Measurements from ENCODE around the gene MRPL1.

MRPL1 gene

GRCh38 chr4:77821775-77822174 is 40.9 kb upstream of the MRPL1 start:
- H3K9ac ChIP-seq (ENCODE audit: low read depth, low read length), result no peak overlapping the region
- H3K9me3 ChIP-seq (ENCODE audit: control insufficient read depth, insufficient read depth, low read length), result no peaks in the 10 kb centered on the region
- H3K4me1 ChIP-seq (ENCODE audit: control insufficient read depth, insufficient read depth, low read length), result peaks cover 13% of the 10 kb centered on the region
- no peak overlapping the region for H3K27ac ChIP-seq (ENCODE audit: low read depth, low read length)
- H3K36me3 ChIP-seq (ENCODE audit: control insufficient read depth, insufficient read depth, low read length), result no peaks in the 10 kb centered on the region
- H3K4me3 ChIP-seq (ENCODE audit: low read depth, low read length), result no peak overlapping the region
- peaks cover 7% of the 10 kb centered on the region; the same call in 1 of the 2 replicates for H3K27me3 ChIP-seq (ENCODE audit: control insufficient read depth, insufficient read depth, low read length)

DNA sequence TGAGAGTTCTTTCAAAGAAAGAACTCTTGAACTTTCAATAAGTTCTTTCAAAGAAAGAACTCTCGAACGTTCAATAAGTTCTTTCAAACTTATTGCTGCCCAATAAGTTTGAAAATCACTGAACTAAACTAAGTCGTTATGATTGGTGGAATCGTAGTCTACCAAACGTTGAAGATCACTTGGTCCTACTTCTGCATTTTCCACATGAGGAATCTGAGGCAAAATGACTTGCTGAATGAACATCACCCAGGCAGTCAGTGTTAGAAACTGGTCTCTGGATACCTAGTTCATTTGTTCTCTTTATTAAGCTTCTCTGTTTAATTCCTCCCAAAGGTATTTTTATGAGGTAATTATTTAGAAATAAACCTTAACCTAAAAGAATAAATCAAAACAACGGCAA is 36.4 kb upstream of the MRPL1 start:
- H3K4me1 ChIP-seq (ENCODE audit: control insufficient read depth, insufficient read depth, low read length), result no peaks in the 10 kb centered on the region
- H3K4me3 ChIP-seq (ENCODE audit: low read depth, low read length), result no peak overlapping the region
- H3K36me3 ChIP-seq (ENCODE audit: control insufficient read depth, insufficient read depth, low read length), result no peaks in the 10 kb centered on the region
- 0 out of 2 replicates have a peak, but pooled peaks cover 2% of the 10 kb centered on the region for H3K27me3 ChIP-seq (ENCODE audit: control insufficient read depth, insufficient read depth, low read length)
- no peaks in the 10 kb centered on the region for H3K9me3 ChIP-seq (ENCODE audit: control insufficient read depth, insufficient read depth, low read length)
- no peak overlapping the region for H3K9ac ChIP-seq (ENCODE audit: low read depth, low read length)
- no peak overlapping the region for H3K27ac ChIP-seq (ENCODE audit: low read depth, low read length)

DNA sequence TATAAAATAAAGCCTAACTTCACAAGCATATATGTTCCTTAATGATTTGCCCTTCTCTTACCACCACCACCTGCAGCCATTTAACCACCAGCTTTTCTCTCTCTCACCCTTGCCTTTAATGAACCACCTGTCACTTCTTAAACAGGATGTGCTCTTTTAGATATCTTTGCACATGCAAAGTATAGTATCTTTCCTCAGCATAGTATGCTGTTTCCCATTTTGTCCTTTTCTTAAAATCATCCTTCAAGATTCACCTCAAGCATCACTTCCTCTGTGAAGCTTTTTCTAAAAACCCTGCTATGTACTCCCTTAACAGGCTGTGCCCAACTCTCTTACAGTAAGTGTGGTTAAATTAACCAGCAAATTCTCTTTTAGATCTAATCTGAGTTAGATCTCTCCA is 35.3 kb upstream of the MRPL1 start:
- no peaks in the 10 kb centered on the region for H3K27me3 ChIP-seq (ENCODE audit: control insufficient read depth, insufficient read depth, low read length)
- no peak overlapping the region for H3K4me3 ChIP-seq (ENCODE audit: low read depth, low read length)
- no peak overlapping the region for H3K27ac ChIP-seq (ENCODE audit: low read depth, low read length)
- H3K36me3 ChIP-seq (ENCODE audit: control insufficient read depth, insufficient read depth, low read length), result no peaks in the 10 kb centered on the region
- H3K9ac ChIP-seq (ENCODE audit: low read depth, low read length), result no peak overlapping the region
- no peaks in the 10 kb centered on the region for H3K9me3 ChIP-seq (ENCODE audit: control insufficient read depth, insufficient read depth, low read length)
- H3K4me1 ChIP-seq (ENCODE audit: control insufficient read depth, insufficient read depth, low read length), result no peaks in the 10 kb centered on the region

DNA sequence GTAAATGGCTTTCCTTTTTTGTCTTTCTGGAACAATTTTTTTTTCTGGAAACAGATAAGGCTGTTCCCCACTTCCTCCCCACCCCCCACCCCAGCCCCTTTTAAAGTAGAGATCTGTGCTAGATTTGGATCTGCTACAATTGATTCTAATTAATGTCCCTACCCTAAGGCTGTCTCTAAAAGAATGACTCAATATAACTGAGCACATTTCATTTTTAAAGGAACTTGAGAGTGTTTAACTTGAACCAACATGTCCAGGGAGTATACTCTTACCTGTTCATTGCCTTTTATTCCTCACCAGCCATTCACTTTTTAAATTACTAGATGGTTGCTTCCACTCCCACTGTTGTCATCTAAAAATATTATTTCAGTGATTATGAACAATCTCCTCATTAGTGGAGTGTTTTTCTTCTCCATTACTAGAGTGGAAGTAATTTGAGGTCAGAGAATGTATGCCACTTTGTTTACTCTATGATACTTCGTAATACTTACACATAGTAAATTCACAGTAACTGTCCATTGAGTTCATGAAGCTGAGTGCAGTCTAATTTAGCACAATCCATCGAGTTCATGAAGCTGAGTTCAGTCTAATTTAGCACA is 29.4 kb upstream of the MRPL1 start:
- Histone ChIP-seq H3K9me3 (ENCODE audit: control insufficient read depth, insufficient read depth, low read length) (no peaks in the 10 kb centered on the region), H3K4me3 (ENCODE audit: low read depth, low read length) (no peak overlapping the region), H3K27me3 (ENCODE audit: control insufficient read depth, insufficient read depth, low read length) (no peaks in the 10 kb centered on the region)

DNA sequence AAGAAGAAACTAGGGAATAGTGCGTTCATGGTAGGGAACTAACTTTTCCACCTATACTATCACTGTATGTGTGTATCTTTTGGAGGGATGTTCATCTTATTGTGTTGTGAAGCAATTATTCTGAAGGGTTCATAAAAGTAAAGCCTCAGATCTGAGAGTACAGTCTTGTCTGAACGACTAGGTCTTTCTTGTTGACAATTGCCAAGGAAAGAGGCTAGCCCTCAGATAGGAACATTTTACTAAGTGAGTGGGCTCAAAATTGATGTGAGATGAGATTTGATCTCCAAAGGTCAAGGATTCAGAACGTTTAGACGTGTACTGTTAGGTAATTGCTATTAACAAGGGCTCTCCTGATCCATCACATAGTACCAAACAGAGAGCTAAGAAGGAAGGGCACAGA is 28.2 kb upstream of the MRPL1 start:
- H3K27ac ChIP-seq (ENCODE audit: low read depth, low read length), result no peak overlapping the region
- no peaks in the 10 kb centered on the region for H3K4me1 ChIP-seq (ENCODE audit: control insufficient read depth, insufficient read depth, low read length)
- H3K36me3 ChIP-seq (ENCODE audit: control insufficient read depth, insufficient read depth, low read length), result no peaks in the 10 kb centered on the region
- no peaks in the 10 kb centered on the region for H3K27me3 ChIP-seq (ENCODE audit: control insufficient read depth, insufficient read depth, low read length)
- no peak overlapping the region for H3K4me3 ChIP-seq (ENCODE audit: low read depth, low read length)
- H3K9ac ChIP-seq (ENCODE audit: low read depth, low read length), result no peak overlapping the region
- H3K9me3 ChIP-seq (ENCODE audit: control insufficient read depth, insufficient read depth, low read length), result no peaks in the 10 kb centered on the region

More for the DNA sequence above, 29.4 kb upstream of the MRPL1 start:
- Histone ChIP-seq H3K36me3 (ENCODE audit: control insufficient read depth, insufficient read depth, low read length) (no peaks in the 10 kb centered on the region), H3K9ac (ENCODE audit: low read depth, low read length) (no peak overlapping the region), H3K27ac (ENCODE audit: low read depth, low read length) (no peak overlapping the region), H3K4me1 (ENCODE audit: control insufficient read depth, insufficient read depth, low read length) (no peaks in the 10 kb centered on the region)

DNA sequence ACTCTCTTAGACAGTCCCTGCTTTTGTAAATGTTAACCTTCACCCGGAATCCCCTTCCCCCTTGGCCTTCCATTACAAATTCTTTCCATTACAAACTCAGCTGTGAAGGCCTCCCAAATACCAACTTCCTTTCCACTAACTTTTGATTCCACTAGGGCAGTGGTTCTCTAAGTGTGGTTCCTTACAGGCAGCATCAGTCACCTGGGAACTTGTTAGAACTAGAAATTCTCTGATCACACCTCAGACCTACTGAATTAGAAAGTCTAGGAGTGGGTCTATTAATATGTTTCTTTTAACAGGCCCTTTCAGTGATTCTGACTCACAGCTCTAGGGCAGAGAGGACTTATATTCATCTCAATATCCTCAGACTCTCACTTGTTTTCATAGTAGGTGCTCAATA is 19.0 kb upstream of the MRPL1 start:
- no peaks in the 10 kb centered on the region for H3K27me3 ChIP-seq (ENCODE audit: control insufficient read depth, insufficient read depth, low read length)
- H3K9ac ChIP-seq (ENCODE audit: low read depth, low read length), result no peak overlapping the region
- no peak overlapping the region for H3K4me3 ChIP-seq (ENCODE audit: low read depth, low read length)
- H3K36me3 ChIP-seq (ENCODE audit: control insufficient read depth, insufficient read depth, low read length), result no peaks in the 10 kb centered on the region
- H3K27ac ChIP-seq (ENCODE audit: low read depth, low read length), result no peak overlapping the region
- peaks cover 12% of the 10 kb centered on the region for H3K4me1 ChIP-seq (ENCODE audit: control insufficient read depth, insufficient read depth, low read length)
- no peaks in the 10 kb centered on the region for H3K9me3 ChIP-seq (ENCODE audit: control insufficient read depth, insufficient read depth, low read length)

DNA sequence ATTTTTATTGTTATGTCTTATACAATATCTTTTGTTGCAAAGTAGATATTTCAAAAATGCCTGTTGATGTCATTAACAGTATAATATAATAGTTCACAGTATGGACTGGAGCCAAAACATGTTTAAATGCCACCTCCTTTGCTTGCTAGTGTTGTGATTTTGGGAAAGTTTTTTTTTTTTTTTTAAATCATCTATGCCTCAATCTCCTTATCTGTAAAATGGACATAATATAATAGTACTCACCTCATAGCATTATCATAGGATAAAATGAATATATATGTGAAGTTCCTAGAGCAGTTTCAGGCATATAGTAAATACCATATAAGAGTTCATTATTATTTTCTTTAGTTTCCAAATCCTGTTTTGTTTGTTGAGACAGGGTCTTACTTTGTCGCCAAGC is 18.3 kb upstream of the MRPL1 start:
- H3K9ac ChIP-seq (ENCODE audit: low read depth, low read length), result no peak overlapping the region
- no peak overlapping the region for H3K4me3 ChIP-seq (ENCODE audit: low read depth, low read length)
- peaks cover 12% of the 10 kb centered on the region for H3K4me1 ChIP-seq (ENCODE audit: control insufficient read depth, insufficient read depth, low read length)
- no peaks in the 10 kb centered on the region for H3K27me3 ChIP-seq (ENCODE audit: control insufficient read depth, insufficient read depth, low read length)
- no peaks in the 10 kb centered on the region for H3K9me3 ChIP-seq (ENCODE audit: control insufficient read depth, insufficient read depth, low read length)
- H3K36me3 ChIP-seq (ENCODE audit: control insufficient read depth, insufficient read depth, low read length), result no peaks in the 10 kb centered on the region
- no peak overlapping the region for H3K27ac ChIP-seq (ENCODE audit: low read depth, low read length)

DNA sequence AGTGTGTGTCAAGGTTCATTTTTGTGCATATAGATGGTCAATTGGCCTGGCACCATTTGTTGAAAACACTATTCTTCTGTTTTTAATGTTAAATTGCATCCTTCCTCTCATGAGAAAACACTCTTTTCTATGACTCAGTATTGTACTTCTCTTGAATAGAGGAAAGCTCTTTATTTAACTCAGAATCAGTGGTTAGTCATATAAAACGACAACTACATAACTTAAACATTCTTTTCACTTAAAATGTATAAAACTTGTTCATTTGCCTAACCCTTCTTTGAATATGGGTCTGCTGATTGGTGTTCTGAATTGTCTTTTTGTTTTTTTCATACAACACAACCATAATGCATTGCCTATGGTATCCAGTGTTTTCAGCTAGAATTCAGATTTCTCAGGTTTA is 17.2 kb upstream of the MRPL1 start:
- H3K9me3 ChIP-seq (ENCODE audit: control insufficient read depth, insufficient read depth, low read length), result no peaks in the 10 kb centered on the region
- H3K27ac ChIP-seq (ENCODE audit: low read depth, low read length), result no peak overlapping the region
- no peaks in the 10 kb centered on the region for H3K27me3 ChIP-seq (ENCODE audit: control insufficient read depth, insufficient read depth, low read length)
- peaks cover 12% of the 10 kb centered on the region for H3K4me1 ChIP-seq (ENCODE audit: control insufficient read depth, insufficient read depth, low read length)
- no peak overlapping the region for H3K4me3 ChIP-seq (ENCODE audit: low read depth, low read length)
- H3K9ac ChIP-seq (ENCODE audit: low read depth, low read length), result no peak overlapping the region
- no peaks in the 10 kb centered on the region for H3K36me3 ChIP-seq (ENCODE audit: control insufficient read depth, insufficient read depth, low read length)

DNA sequence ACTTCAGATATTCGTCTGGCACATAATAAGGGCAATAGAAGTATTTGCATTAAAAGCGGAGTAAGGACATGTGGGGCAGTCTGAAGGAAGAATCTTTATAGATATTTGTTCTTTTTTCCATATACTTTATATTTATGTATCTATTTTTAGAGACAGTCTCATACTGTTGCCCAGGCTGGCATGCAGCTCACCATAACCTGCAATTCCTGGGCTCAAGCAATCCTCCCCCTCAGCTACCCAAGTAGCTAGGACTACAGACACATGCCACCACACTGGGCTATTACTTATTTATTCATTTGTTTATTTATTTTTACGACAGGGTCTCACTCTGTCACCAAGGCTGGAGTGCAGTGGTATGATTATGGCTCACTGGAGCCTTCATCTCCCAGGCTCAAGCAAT is 16.7 kb upstream of the MRPL1 start:
- Histone ChIP-seq H3K27me3 (ENCODE audit: control insufficient read depth, insufficient read depth, low read length) (no peaks in the 10 kb centered on the region), H3K27ac (ENCODE audit: low read depth, low read length) (no peak overlapping the region), H3K4me1 (ENCODE audit: control insufficient read depth, insufficient read depth, low read length) (peaks cover 12% of the 10 kb centered on the region), H3K36me3 (ENCODE audit: control insufficient read depth, insufficient read depth, low read length) (no peaks in the 10 kb centered on the region), H3K9me3 (ENCODE audit: control insufficient read depth, insufficient read depth, low read length) (no peaks in the 10 kb centered on the region), H3K9ac (ENCODE audit: low read depth, low read length) (no peak overlapping the region), H3K4me3 (ENCODE audit: low read depth, low read length) (no peak overlapping the region)

DNA sequence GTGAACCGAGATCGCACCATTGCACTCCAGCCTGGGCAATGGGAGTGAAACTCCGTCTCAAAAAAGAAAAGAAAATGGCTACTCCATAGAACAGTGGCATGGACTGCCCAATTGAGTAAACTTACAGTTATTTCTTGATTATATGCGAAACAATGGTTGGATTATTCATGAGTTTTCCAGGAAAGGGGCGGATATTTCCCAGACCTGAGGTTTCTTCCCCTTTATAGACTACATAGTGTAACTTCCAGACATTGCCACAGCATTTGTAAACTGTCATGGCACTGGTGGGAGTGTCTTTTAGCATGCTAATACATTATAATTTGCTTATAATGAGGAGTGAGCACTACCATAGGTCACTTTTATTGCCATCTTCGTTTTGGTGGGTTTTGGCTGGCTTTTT is 14.1 kb upstream of the MRPL1 start:
- no peak overlapping the region for H3K9ac ChIP-seq (ENCODE audit: low read depth, low read length)
- H3K4me1 ChIP-seq (ENCODE audit: control insufficient read depth, insufficient read depth, low read length), result peaks cover 10% of the 10 kb centered on the region
- no peaks in the 10 kb centered on the region for H3K36me3 ChIP-seq (ENCODE audit: control insufficient read depth, insufficient read depth, low read length)
- no peaks in the 10 kb centered on the region for H3K27me3 ChIP-seq (ENCODE audit: control insufficient read depth, insufficient read depth, low read length)
- no peak overlapping the region for H3K4me3 ChIP-seq (ENCODE audit: low read depth, low read length)
- H3K9me3 ChIP-seq (ENCODE audit: control insufficient read depth, insufficient read depth, low read length), result no peaks in the 10 kb centered on the region
- H3K27ac ChIP-seq (ENCODE audit: low read depth, low read length), result no peak overlapping the region

- H3K4me3 ChIP-seq (ENCODE audit: low read depth, low read length), result no peak overlapping the region
- no peak overlapping the region for H3K9ac ChIP-seq (ENCODE audit: low read depth, low read length)
- H3K9me3 ChIP-seq (ENCODE audit: control insufficient read depth, insufficient read depth, low read length), result no peaks in the 10 kb centered on the region
- H3K27ac ChIP-seq (ENCODE audit: low read depth, low read length), result no peak overlapping the region
- peaks cover 7% of the 10 kb centered on the region for H3K4me1 ChIP-seq (ENCODE audit: control insufficient read depth, insufficient read depth, low read length)
- H3K36me3 ChIP-seq (ENCODE audit: control insufficient read depth, insufficient read depth, low read length), result no peaks in the 10 kb centered on the region
- no peaks in the 10 kb centered on the region for H3K27me3 ChIP-seq (ENCODE audit: control insufficient read depth, insufficient read depth, low read length)
These were observed 13.2 kb upstream of the MRPL1 start for GRCh38 chr4:77849278-77849965.

Data from HUES48 (cell line).